GM23338 (cell line): Measurements from ENCODE around the gene MGAT3. TPM values are rescaled to one million over a fixed set of nuclear protein-coding genes. Genes with fewer than 3 reads are reported as not detected.

Experiments used
- ATAC-seq: fragments of 200-7000 bp; cut with Tn5 transposase; 3 replicates; pipeline ENCODE4 v1.9.1; 2020
- DNase-seq: peaks from one replicate; pipeline ENCODE4 v3.0.0-alpha.2; 2015; ENCODE audit warnings: low spot score
- H2AFZ ChIP-seq: fragments of 200-600 bp; sonication (generic); 2 replicates; pipeline ENCODE4 v1.8.0; 2016; ENCODE audit warnings: antibody characterized with exemption, mild to moderate bottlenecking, moderate library complexity
- H3F3A ChIP-seq: fragments of 200-600 bp; sonication (generic); replicated peaks from 2 replicates; pipeline ENCODE4 v1.8.0; 2017; ENCODE audit warnings: antibody characterized with exemption, mixed run types, low read depth
- H3K27ac ChIP-seq: fragments of 200-600 bp; sonication (generic); 2 replicates; pipeline ENCODE4 v1.6.1; 2016; ENCODE audit warnings: low read depth
- H3K27me3 ChIP-seq: fragments of 200-600 bp; sonication (generic); 2 replicates; pipeline ENCODE4 v1.8.0; 2016; ENCODE audit warnings: mild to moderate bottlenecking, mixed run types, moderate library complexity; ENCODE audit not compliant: insufficient read depth
- H3K36me3 ChIP-seq: fragments of 200-600 bp; sonication (generic); 2 replicates; pipeline ENCODE4 v1.8.0; 2016; ENCODE audit warnings: mild to moderate bottlenecking; ENCODE audit not compliant: insufficient read depth
- H3K4me1 ChIP-seq: fragments of 200-600 bp; sonication (generic); 2 replicates; pipeline ENCODE4 v1.8.0; 2016; ENCODE audit warnings: mild to moderate bottlenecking, moderate library complexity; ENCODE audit not compliant: insufficient read depth
- H3K4me2 ChIP-seq: fragments of 200-600 bp; sonication (generic); 2 replicates; pipeline ENCODE4 v1.7.1; 2017; ENCODE audit warnings: mixed run types
- H3K4me3 ChIP-seq: fragments of 200-600 bp; sonication (generic); 2 replicates; pipeline ENCODE4 v1.6.1; 2016; ENCODE audit warnings: mixed run types
- H3K79me2 ChIP-seq: fragments of 200-600 bp; sonication (generic); replicated peaks from 2 replicates; pipeline ENCODE4 v1.8.0; 2017; ENCODE audit warnings: mild to moderate bottlenecking; ENCODE audit not compliant: insufficient read depth
- H3K9me2 ChIP-seq: fragments of 200-600 bp; sonication (generic); 2 replicates; pipeline ENCODE4 v1.8.0; 2017; ENCODE audit not compliant: insufficient read depth
- H4K20me1 ChIP-seq: fragments of 200-600 bp; sonication (generic); replicated peaks from 2 replicates; pipeline ENCODE4 v1.8.0; 2017; ENCODE audit warnings: mild to moderate bottlenecking; ENCODE audit not compliant: insufficient read depth
- H3K27ac Mint-ChIP-seq: 2 replicates; pipeline ENCODE4 v1.8.0; 2020; ENCODE audit warnings: inconsistent platforms, mild to moderate bottlenecking, moderate library complexity, mixed read lengths
- H3K27me3 Mint-ChIP-seq: 3 replicates; pipeline ENCODE4 v1.8.0; 2022; ENCODE audit warnings: low read depth, mild to moderate bottlenecking, moderate library complexity, mixed read lengths, inconsistent platforms; ENCODE audit not compliant: insufficient read depth, poor library complexity
- H3K36me3 Mint-ChIP-seq: 3 replicates; pipeline ENCODE4 v1.8.0; 2021; ENCODE audit warnings: low read depth, mild to moderate bottlenecking, inconsistent platforms, moderate library complexity, mixed read lengths
- H3K4me1 Mint-ChIP-seq: 3 replicates; pipeline ENCODE4 v1.8.0; 2020; ENCODE audit warnings: mild to moderate bottlenecking, inconsistent platforms, mixed read lengths
- H3K4me3 Mint-ChIP-seq: 3 replicates; pipeline ENCODE4 v1.8.0; 2021; ENCODE audit warnings: moderate library complexity, mild to moderate bottlenecking, inconsistent platforms, mixed read lengths
- H3K9me3 Mint-ChIP-seq: 3 replicates; pipeline ENCODE4 v1.8.0; 2020; ENCODE audit warnings: moderate library complexity, mild to moderate bottlenecking, inconsistent platforms, mixed read lengths
- CREB1 ChIP-seq: fragments of 250-450 bp; sonication (Bioruptor Pico); IDR thresholded peaks from 2 replicates; pipeline ENCODE4 v1.5.0; 2020; ENCODE audit warnings: low read depth, mild to moderate bottlenecking, moderate library complexity
- CTCF ChIP-seq, 2 experiments: fragments of 200-600 bp in 1 of 2; sonication (generic) in 1 of 2; conservative IDR thresholded peaks; 2 replicates each; pipeline versions ENCODE4 v1.5.1 to v1.6.1; 2016 to 2017; ENCODE audit warnings: antibody characterized with exemption in 2 of 2, low read depth in 2 of 2, mild to moderate bottlenecking in 2 of 2, moderate library complexity in 1 of 2
- EZH2phosphoT487 ChIP-seq: fragments of 200-600 bp; sonication (generic); IDR thresholded peaks from one replicate; pipeline ENCODE4 v1.8.1; 2018; ENCODE audit warnings: antibody characterized with exemption; ENCODE audit not compliant: unreplicated experiment
- JUNB ChIP-seq: IDR thresholded peaks from one replicate; pipeline ENCODE4 v1.6.1; 2016; ENCODE audit warnings: antibody characterized with exemption; ENCODE audit not compliant: unreplicated experiment
- NANOG ChIP-seq: IDR thresholded peaks from 2 replicates; pipeline ENCODE4 v1.6.1; 2016; ENCODE audit warnings: antibody characterized with exemption, borderline replicate concordance
- STAT1 ChIP-seq: IDR thresholded peaks from one replicate; pipeline ENCODE4 v1.6.1; 2016; ENCODE audit warnings: antibody characterized with exemption; ENCODE audit not compliant: unreplicated experiment
- ZNF114 ChIP-seq: fragments of 250-450 bp; sonication (Bioruptor Pico); IDR thresholded peaks from 2 replicates; pipeline ENCODE4 v1.5.0; 2020; ENCODE audit warnings: mild to moderate bottlenecking, moderate library complexity
- ZNF331 ChIP-seq: fragments of 250-450 bp; sonication (Bioruptor Pico); IDR thresholded peaks from 2 replicates; pipeline ENCODE4 v1.5.0; 2020; ENCODE audit warnings: low read depth, mild to moderate bottlenecking, moderate library complexity
- ZNF462 ChIP-seq: fragments of 250-450 bp; sonication (Bioruptor Pico); IDR thresholded peaks from 2 replicates; pipeline ENCODE4 v1.5.0; 2020; ENCODE audit warnings: mild to moderate bottlenecking, moderate library complexity
- polyA plus RNA-seq: library from polyadenylated mRNA; unstranded; fragments of >200 nt; fragmentation: Nextera tagmentation; extraction: Ambion mirVana; gene quantifications from 2 replicates; pipeline ENCODE4 v1.2.1, GENCODE V29; 2016
- total RNA-seq: library from RNA; depleted of rRNA; stranded (reverse); fragments of >200 nt; shearing (Covaris generic); gene quantifications from 2 replicates; pipeline ENCODE4 v1.2.3, GENCODE V29; 2014

Gene MGAT3
- total and polyA plus RNA-seq, 2 experiments from 2014 or later: 1.7 to 10.2 TPM

GRCh38 chr22:39517470-39517869, 60.7 kb downstream of the MGAT3 start (continued):
- TF ChIP-seq ZNF462 (no peak), CREB1 (CRISPR knock-in tag) (no peak), EZH2phosphoT487 (no peak), NANOG (no peak), STAT1 (no peak), ZNF114 (CRISPR knock-in tag) (no peak), JUNB (no peak), ZNF331 (CRISPR knock-in tag) (no peak)

- Mint-ChIP-seq H3K4me3 (peak overlapping the region; percentile 92), H3K9me3 (peaks cover 9% of the 10 kb centered on the region; the same call in 2 of the 3 replicates), H3K27me3 (peaks cover 53% of the 10 kb centered on the region), H3K27ac (no peak overlapping the region), H3K4me1 (peaks cover 25% of the 10 kb centered on the region), H3K36me3 (peaks cover 75% of the 10 kb centered on the region)
- H3K27me3 ChIP-seq: peaks cover 8% of the 10 kb centered on the region; the same call in 1 of the 2 replicates
- H3K4me2 ChIP-seq: peak overlapping the region; percentile 94
- H3K9me2 ChIP-seq: no peaks in the 10 kb centered on the region
- H2AFZ ChIP-seq: no peak overlapping the region
- no peak overlapping the region for H3K27ac ChIP-seq
- no peak for DNase-seq
- H4K20me1 ChIP-seq: peaks cover 64% of the 10 kb centered on the region
- TF ChIP-seq ZNF114 (CRISPR knock-in tag): no peak
- no peak for TF ChIP-seq STAT1
- no peak for TF ChIP-seq CREB1 (CRISPR knock-in tag)
- TF ChIP-seq CTCF (conservative IDR thresholded peaks at IDR 0.05; ENCODE audit: low read depth in 2 of 2): no peak
- no peak for TF ChIP-seq JUNB
- TF ChIP-seq EZH2phosphoT487: no peak
- H3K4me1 ChIP-seq: peaks cover 22% of the 10 kb centered on the region
- H3K36me3 ChIP-seq: peaks cover 52% of the 10 kb centered on the region
- peaks cover 42% of the 10 kb centered on the region for H3F3A ChIP-seq
- H3K79me2 ChIP-seq: peaks cover 34% of the 10 kb centered on the region
- no peak for ATAC-seq
- H3K4me3 ChIP-seq: peak overlapping the region; percentile 97
These were observed 61.5 kb downstream of the MGAT3 start for GRCh38 chr22:39518144-39518786.
